T-cell (primary cell): ENCODE results near the gene ANKRD63. TPM values are rescaled to one million over a fixed set of nuclear protein-coding genes. Genes with fewer than 3 reads are reported as not detected.

Source experiments
- ATAC-seq, 4 experiments: fragments of 200-7000 bp in 3 of 4; fragments of 150-1000 bp in 1 of 4; cut with Tn5 transposase; replicated peaks in 1 of 4; 1 replicate in 3 of 4; 2 replicates in 1 of 4; pipeline ENCODE4 v1.10.0; 2021; ENCODE audit warnings: moderate library complexity in 3 of 4, mild to moderate bottlenecking in 2 of 4, moderate number of reproducible peaks in 1 of 4
- CTCF ChIA-PET, 2 donors: fragments of 300-600 bp; sonication (Branson Sonifier 250); formaldehyde crosslinking; loops; one replicate each; lab custom pipeline; 2022; ENCODE audit warnings: antibody characterized with exemption in 2 of 2; lab: Charles Lee
- POLR2A ChIA-PET, 2 donors: fragments of 300-600 bp; sonication (Branson Sonifier 250); formaldehyde crosslinking; loops; one replicate each; lab custom pipeline; 2022; ENCODE audit warnings: antibody characterized with exemption in 2 of 2; lab: Charles Lee
- DNase-seq, 35 experiments: peaks; one replicate each; pipeline versions ENCODE4 v3.0.0 to v3.0.0-alpha.2; 2013 to 2023
- H3K27ac ChIP-seq: one replicate; pipeline ENCODE4 v1.5.1; 2013; ENCODE audit warnings: low read length
- H3K27me3 ChIP-seq, 2 experiments: replicated peaks in 1 of 2; 1 replicate in 1 of 2; 2 replicates in 1 of 2; pipeline versions ENCODE4 v1.6.1 to v1.7.0; 2013; ENCODE audit warnings: low read length in 1 of 2, mixed read lengths in 1 of 2; ENCODE audit not compliant: control insufficient read depth in 2 of 2, insufficient read depth in 2 of 2; ENCODE audit errors: extremely low read depth in 1 of 2
- H3K36me3 ChIP-seq, 2 donors: 1 replicate in 1 of 2; 2 replicates in 1 of 2; pipeline versions ENCODE4 v1.6.1 to v1.7.0; 2013; ENCODE audit warnings: low read length in 1 of 2; ENCODE audit not compliant: control insufficient read depth in 2 of 2, insufficient read depth in 1 of 2; ENCODE audit errors: extremely low read depth in 1 of 2
- H3K4me1 ChIP-seq, 2 experiments: 1 replicate in 1 of 2; 2 replicates in 1 of 2; pipeline versions ENCODE4 v1.6.1 to v1.7.0; 2013; ENCODE audit warnings: low read length in 2 of 2, mixed read lengths in 1 of 2; ENCODE audit not compliant: insufficient read depth in 2 of 2, control insufficient read depth in 1 of 2; ENCODE audit errors: extremely low read depth in 1 of 2
- H3K4me3 ChIP-seq, 2 donors: 1 replicate in 1 of 2; 2 replicates in 1 of 2; pipeline versions ENCODE4 v1.5.1 to v1.7.0; 2013; ENCODE audit warnings: mild to moderate bottlenecking in 2 of 2, low read length in 1 of 2, moderate library complexity in 1 of 2; ENCODE audit not compliant: control insufficient read depth in 1 of 2; ENCODE audit errors: extremely low read depth in 1 of 2
- H3K9me3 ChIP-seq: 2 replicates; pipeline ENCODE4 v1.7.0; 2013
- H3K27ac Mint-ChIP-seq, 2 donors: one replicate each; pipeline ENCODE4 v1.8.0; 2020 to 2021; ENCODE audit warnings: mild to moderate bottlenecking in 2 of 2, mixed read lengths in 2 of 2
- H3K27me3 Mint-ChIP-seq, 2 donors: one replicate each; pipeline ENCODE4 v1.8.0; 2021 to 2022; ENCODE audit warnings: mixed read lengths in 2 of 2
- H3K36me3 Mint-ChIP-seq: one replicate; pipeline ENCODE4 v1.8.0; 2021; ENCODE audit warnings: mixed read lengths
- H3K4me1 Mint-ChIP-seq, 3 donors: one replicate each; pipeline ENCODE4 v1.8.0; 2020 to 2022; ENCODE audit warnings: mixed read lengths in 3 of 3, mild to moderate bottlenecking in 1 of 3
- H3K4me3 Mint-ChIP-seq, 3 donors: one replicate each; pipeline ENCODE4 v1.8.0; 2020 to 2022; ENCODE audit warnings: mild to moderate bottlenecking in 3 of 3, mixed read lengths in 3 of 3, moderate library complexity in 3 of 3
- H3K9me3 Mint-ChIP-seq, 3 donors: one replicate each; pipeline ENCODE4 v1.8.0; 2020 to 2022; ENCODE audit warnings: mixed read lengths in 3 of 3
- WGBS: methylation state at CpG from one replicate; pipeline ENCODE4 v1.1.5; 2013; ENCODE audit warnings: missing lambda C conversion rate; ENCODE audit not compliant: insufficient coverage; 5-methylcytosine and 5-hydroxymethylcytosine counted together
- total RNA-seq, 35 experiments: library from RNA in 6 of 35; stranded (reverse) in 6 of 35; fragments of 120-200 nt in 1 of 35; gene quantifications; one replicate each; pipeline versions ENCODE4 v1.2.1 to v1.2.4 and lab custom pipeline; 2013 to 2026

Gene ANKRD63
- total RNA-seq, 5 donors from 2014 or later (not counting 1 experiment from before 2014, with no cell fraction given): 0.23 to 0.38 TPM; not detected in 3

DNA sequence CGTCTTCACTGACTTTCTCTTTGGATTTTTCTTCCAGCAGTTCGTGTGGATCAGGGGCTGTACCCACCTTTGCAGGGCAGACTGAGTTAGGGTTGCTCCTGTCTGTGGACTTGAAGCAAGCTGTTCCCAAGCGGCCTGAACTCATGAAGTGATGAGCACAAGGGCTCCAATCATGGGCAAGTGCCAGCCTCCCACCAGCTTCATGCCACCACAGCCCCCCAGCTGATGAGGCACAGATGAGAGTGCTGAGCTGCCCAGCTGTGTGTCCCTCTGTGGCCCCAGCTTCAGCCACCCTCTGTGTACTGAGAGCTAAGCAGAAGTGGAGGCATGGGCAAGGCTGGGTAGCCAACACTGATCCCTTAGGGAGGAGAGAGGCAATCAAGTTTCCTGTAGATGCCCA lies 28.1 kb upstream of the ANKRD63 start:
- Mint-ChIP-seq H3K27ac (no peak overlapping the region), H3K9me3 (no peaks in the 10 kb centered on the region), H3K27me3 (no peaks in the 10 kb centered on the region), H3K4me1 (peaks cover 33 to 48% (median 43%) of the 10 kb centered on the region in 3 donors), H3K36me3 (no peaks in the 10 kb centered on the region), H3K4me3 (no peak overlapping the region)
- WGBS: no CpG with 5 or more reads among the region's 3 CpGs
- Histone ChIP-seq H3K4me1 (peaks cover 6 to 63% of the 10 kb centered on the region in 2 experiments), H3K4me3 (no peak overlapping the region), H3K9me3 (no peaks in the 10 kb centered on the region), H3K27ac (no peak overlapping the region), H3K27me3 (no peaks in the 10 kb centered on the region), H3K36me3 (no peaks in the 10 kb centered on the region)
- ATAC-seq: no peak
- no peak for DNase-seq
- POLR2A ChIA-PET: interaction anchor here in 1 of 2 donors (0.7 kb wide), 1 partner anchor 1619 kb away, joined by 4 read pairs; no protein-coding TSS in a partner anchor
- CTCF ChIA-PET: interaction anchor here (0.7 to 6.1 kb wide), 5 partner anchors 9 to 31 kb away, joined by 4 to 37 read pairs (median 4); partner anchors contain the start of gene INAFM2 (in 1 of the 2)

DNA sequence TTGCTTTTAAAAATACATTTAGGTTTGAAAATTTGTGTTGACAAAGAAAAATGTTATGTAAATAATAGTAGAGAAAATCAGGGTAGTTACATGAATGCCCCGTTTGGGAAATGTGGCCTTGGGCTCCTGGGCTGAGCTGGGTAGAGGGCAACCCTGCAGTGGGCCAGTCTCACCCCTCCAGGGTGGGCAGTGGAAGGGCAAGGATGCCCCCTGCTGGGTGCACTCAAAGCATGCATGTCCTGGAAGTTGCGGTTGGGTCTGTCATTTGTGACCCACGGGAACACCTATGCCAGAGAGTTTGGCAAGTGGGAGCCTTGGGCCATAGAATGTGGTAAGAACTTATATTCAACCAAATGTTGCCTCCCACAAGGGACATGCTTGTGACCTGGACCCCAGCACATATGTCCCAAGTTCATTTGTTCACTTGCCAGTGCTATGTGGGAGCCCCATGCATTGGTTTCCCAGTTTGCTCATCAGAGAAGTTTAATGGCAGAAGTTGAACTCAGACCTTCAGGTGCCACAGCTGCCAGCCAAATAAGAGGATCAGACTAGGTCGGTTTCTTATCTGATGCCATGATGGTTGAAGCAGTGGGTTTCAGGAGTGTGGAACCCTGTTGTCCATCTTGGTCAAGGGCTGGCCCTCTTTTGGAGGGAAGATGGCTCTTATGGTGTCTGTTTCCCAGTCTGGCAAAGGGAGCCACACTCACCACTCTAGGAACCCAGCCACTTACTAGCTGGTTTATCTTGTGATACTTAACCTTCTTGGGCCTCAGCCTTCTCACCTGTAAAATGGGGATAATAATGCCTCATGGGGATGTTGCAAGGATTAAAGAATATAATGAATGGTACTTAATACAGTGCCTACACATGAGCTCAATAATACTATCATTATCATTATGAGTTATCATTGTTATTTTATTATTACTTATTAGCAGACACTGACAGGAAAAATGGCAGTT lies 27.4 kb upstream of the ANKRD63 start:
- no peaks in the 10 kb centered on the region for H3K36me3 Mint-ChIP-seq
- H3K27ac Mint-ChIP-seq: peak overlapping the region; percentile 98 to 99
- Histone ChIP-seq H3K9me3 (no peaks in the 10 kb centered on the region), H3K36me3 (peaks cover 0 to 3% of the 10 kb centered on the region in 2 donors), H3K4me3 (no peak overlapping the region), H3K27me3 (no peaks in the 10 kb centered on the region), H3K27ac (no peak overlapping the region), H3K4me1 (peaks cover 7 to 71% of the 10 kb centered on the region in 2 experiments)
- H3K27me3 Mint-ChIP-seq: no peaks in the 10 kb centered on the region
- DNase-seq (peak in 27 of 35 experiments; percentile 21 to 72 (median 41)), ATAC-seq (no peak)
- ChIA-PET POLR2A (interaction anchor here in 1 of 2 donors (0.7 to 1.6 kb wide), 2 partner anchors 12 to 1618 kb away, joined by 4 to 5 read pairs; no protein-coding TSS in a partner anchor), CTCF (interaction anchor here (0.7 to 6.1 kb wide), 11 partner anchors 10 to 669 kb away, joined by 3 to 37 read pairs (median 4); partner anchors contain the start of gene INAFM2 (in 1 of the 2))
- peaks cover 35 to 55% (median 49%) of the 10 kb centered on the region in 3 donors for H3K4me1 Mint-ChIP-seq
- no peaks in the 10 kb centered on the region for H3K9me3 Mint-ChIP-seq
- 51% methylated on average over 2 of the region's 4 CpGs for WGBS
- H3K4me3 Mint-ChIP-seq: peak overlapping the region; percentile 84 to 97 (median 92)

DNA sequence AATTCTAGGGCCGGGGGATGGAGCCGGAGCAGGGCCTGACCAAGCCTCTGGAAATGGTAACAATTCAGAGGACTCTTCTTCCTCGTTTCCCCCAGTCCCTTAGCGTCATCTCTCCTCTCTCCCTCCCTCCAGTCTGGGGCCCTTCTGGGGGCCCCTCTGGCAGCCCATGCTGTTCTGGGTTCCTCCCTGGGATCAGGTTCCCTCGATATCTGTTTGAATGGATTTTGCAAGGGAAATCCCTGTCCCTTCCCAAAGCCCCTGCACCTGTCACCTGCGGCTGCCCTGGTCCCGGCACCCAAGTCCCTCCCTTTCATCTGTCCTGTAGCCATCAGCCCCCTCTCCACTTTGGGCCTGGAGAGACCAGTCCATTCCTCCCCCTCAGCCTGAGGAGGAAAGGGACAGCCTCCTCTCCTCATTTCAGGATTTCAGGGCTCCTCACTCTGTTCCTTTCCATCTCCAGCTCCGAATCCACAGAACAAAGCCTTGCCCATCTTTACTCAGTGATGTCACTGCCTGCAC lies 26.5 kb upstream of the ANKRD63 start:
- Histone ChIP-seq H3K9me3 (no peaks in the 10 kb centered on the region), H3K27me3 (no peaks in the 10 kb centered on the region), H3K4me3 (no peak overlapping the region), H3K36me3 (peaks cover 0 to 4% of the 10 kb centered on the region in 2 donors), H3K27ac (peak overlapping the region; percentile 92), H3K4me1 (peaks cover 7 to 68% of the 10 kb centered on the region in 2 experiments)
- no peaks in the 10 kb centered on the region for H3K9me3 Mint-ChIP-seq
- peak overlapping the region; percentile 84 to 97 (median 92) for H3K4me3 Mint-ChIP-seq
- WGBS: 83% methylated on average over 6 of the region's 8 CpGs
- ChIA-PET CTCF (interaction anchor here (0.6 to 6.1 kb wide), 13 partner anchors 9 to 668 kb away, joined by 3 to 37 read pairs (median 4); partner anchors contain the start of gene INAFM2 (in 1 of the 2)), POLR2A (interaction anchor here in 1 of 2 donors (1.6 kb wide), 1 partner anchor 13 kb away, joined by 5 read pairs; no protein-coding TSS in a partner anchor)
- ATAC-seq (no peak), DNase-seq (no peak)
- H3K27ac Mint-ChIP-seq: peak overlapping the region; percentile 98 to 99
- peaks cover under 1% of the 10 kb centered on the region for H3K36me3 Mint-ChIP-seq
- H3K27me3 Mint-ChIP-seq: no peaks in the 10 kb centered on the region
- peaks cover 40 to 58% (median 56%) of the 10 kb centered on the region in 3 donors for H3K4me1 Mint-ChIP-seq

DNA sequence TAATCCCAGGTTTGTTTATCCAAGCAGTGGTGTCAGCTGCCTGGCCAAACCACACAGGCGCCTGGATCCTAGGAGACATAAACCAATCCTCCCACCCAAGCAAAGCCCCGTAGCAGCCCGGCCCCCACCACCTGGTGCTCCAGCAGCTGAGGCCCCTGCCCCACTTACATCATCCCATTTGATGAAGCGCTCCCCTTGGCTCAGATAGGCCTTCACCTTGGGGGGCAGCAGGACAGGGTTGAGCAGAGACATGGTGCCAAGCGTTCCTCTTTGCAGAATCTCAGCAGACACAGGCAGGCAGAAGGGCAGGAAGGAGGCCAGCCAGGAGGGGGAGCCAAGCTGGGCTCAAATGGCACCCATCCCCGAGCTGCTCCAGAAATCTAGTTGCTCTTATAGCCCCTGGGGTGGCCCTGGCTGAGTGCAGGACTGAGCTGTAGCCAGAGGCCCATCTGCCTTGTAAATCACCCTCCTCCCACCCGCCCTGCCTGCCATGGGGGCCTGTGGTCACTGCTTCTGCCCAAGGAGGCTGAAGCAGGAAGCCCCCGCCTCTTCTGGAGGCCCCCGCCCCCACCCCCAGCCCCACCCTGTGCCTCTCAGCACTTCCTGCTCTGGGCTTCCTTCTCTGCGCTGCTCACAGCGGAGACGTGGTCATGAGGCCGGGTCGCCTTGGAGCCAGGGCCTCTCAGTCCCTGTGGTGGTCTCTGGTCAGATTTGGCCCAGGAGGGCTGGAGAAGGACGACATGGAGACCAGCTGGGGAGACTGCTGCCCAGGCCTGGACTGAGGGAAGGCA lies 24.8 kb upstream of the ANKRD63 start, which contains the start of gene PLCB2:
Gene PLCB2, minus strand, starts transcription at position 515 of the 791 bp plus-strand sequence. Its CDS starts 263 bp downstream, at position 252.
- peaks cover 43 to 55% (median 51%) of the 10 kb centered on the region in 3 donors for H3K4me1 Mint-ChIP-seq

DNA sequence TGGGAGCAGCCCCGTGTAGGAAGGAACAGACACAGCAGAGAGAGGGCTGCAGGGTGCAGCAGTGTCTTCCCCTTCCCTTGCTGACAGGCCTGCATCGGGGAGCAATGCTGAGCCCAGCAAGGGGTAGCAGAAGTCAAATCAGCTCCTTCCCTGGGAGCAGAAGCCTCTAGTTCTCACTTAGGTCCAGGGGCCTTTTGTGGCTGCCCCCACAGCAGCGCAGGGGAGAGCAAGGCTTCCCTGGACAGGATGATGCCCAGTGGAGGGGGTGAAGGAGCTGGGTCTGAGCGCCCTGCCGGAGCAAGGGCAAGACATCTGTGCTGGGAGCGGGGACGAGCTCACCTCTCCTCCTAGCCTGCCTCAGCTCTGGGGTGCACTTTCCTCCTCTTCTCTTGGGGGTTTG lies 24.0 kb upstream of the ANKRD63 start:
- Histone ChIP-seq H3K4me3 (peak overlapping the region; percentile 90 to 98), H3K9me3 (no peaks in the 10 kb centered on the region), H3K27me3 (no peaks in the 10 kb centered on the region), H3K27ac (peak overlapping the region; percentile 35), H3K36me3 (peaks cover 6 to 26% of the 10 kb centered on the region in 2 donors), H3K4me1 (peaks cover 7 to 55% of the 10 kb centered on the region in 2 experiments)
- no peaks in the 10 kb centered on the region for H3K27me3 Mint-ChIP-seq
- 10% methylated on average over 3 of the region's 7 CpGs for whole genome bisulfite sequencing
- no peaks in the 10 kb centered on the region for H3K9me3 Mint-ChIP-seq
- ATAC-seq (peak in 1 of 4 experiments; percentile 14), DNase-seq (peak in 4 of 35 experiments; percentile 11 to 32 (median 20))
- ChIA-PET POLR2A (interaction anchor here (0.5 to 1.6 kb wide), 3 partner anchors 13 to 23 kb away, joined by 3 to 4 read pairs (median 3); partner anchors contain the start of gene INAFM2 (in 1 of the 2)), CTCF (interaction anchor here (0.6 to 6.1 kb wide), 17 partner anchors 11 to 924 kb away, joined by 3 to 37 read pairs (median 6); partner anchors contain the start of genes CCDC9B (in 1 of the 2), CHP1 (in 1 of the 2), EXD1 (in 1 of the 2) and INAFM2 (in 1 of the 2))
- H3K36me3 Mint-ChIP-seq: peaks cover 19% of the 10 kb centered on the region
- peak overlapping the region; percentile 98 to 99 for H3K27ac Mint-ChIP-seq
- peaks cover 43 to 52% (median 51%) of the 10 kb centered on the region in 3 donors for H3K4me1 Mint-ChIP-seq
- H3K4me3 Mint-ChIP-seq: peak overlapping the region; percentile 84 to 97 (median 92)

More for the DNA sequence above, 24.8 kb upstream of the ANKRD63 start, which contains the start of gene PLCB2:
- H3K27me3 ChIP-seq: no peaks in the 10 kb centered on the region
- peak within 1 kb of the TSS; percentile 84 to 97 (median 92) for H3K4me3 Mint-ChIP-seq
- peaks cover 16% of the 10 kb centered on the region for H3K36me3 Mint-ChIP-seq
- no peaks in the 10 kb centered on the region for H3K27me3 Mint-ChIP-seq
- H3K4me1 ChIP-seq: peaks cover 7 to 58% of the 10 kb centered on the region in 2 experiments
- H3K27ac Mint-ChIP-seq: peak within 1 kb of the TSS; percentile 98 to 99
- H3K4me3 ChIP-seq: peak within 1 kb of the TSS; percentile 90 to 98
- H3K9me3 ChIP-seq: no peaks in the 10 kb centered on the region
- ATAC-seq (peak; percentile 81 to 85 (median 83)), DNase-seq (peak; percentile 49 to 84 (median 71))
- WGBS: 2% methylated on average over 9 of the region's 15 CpGs
- H3K27ac ChIP-seq: peak within 1 kb of the TSS; percentile 92
- no peaks in the 10 kb centered on the region for H3K9me3 Mint-ChIP-seq
- H3K36me3 ChIP-seq: peaks cover under 1 to 19% of the 10 kb centered on the region in 2 donors
- CTCF ChIA-PET: interaction anchor here (0.6 to 6.1 kb wide), 21 partner anchors 10 to 923 kb away, joined by 3 to 37 read pairs (median 6); partner anchors contain the start of genes CCDC9B (in 1 of the 2), CHP1 (in 1 of the 2), EXD1 (in 1 of the 2) and INAFM2 (in 1 of the 2)
- POLR2A ChIA-PET: interaction anchor here (0.5 to 1.6 kb wide), 5 partner anchors 12 to 22 kb away, joined by 3 to 6 read pairs (median 4); partner anchors contain the start of gene INAFM2 (in 1 of the 2)
